AG04449 (cell line): ENCODE data around the gene PDE7B.

ENCODE experiments used
- CTCF ChIA-PET: fragments of 350-600 bp; formaldehyde crosslinking; extraction: SDS; loops from one replicate; lab custom pipeline; 2021; ENCODE audit warnings: antibody characterized with exemption; lab: Yijun Ruan, JAX
- POLR2A ChIA-PET: fragments of 400-600, 350-600 bp; formaldehyde crosslinking; extraction: SDS; loops from one replicate; lab custom pipeline; 2020; ENCODE audit warnings: antibody characterized with exemption, inconsistent platforms; lab: Yijun Ruan, JAX
- DNase-seq: peaks from one replicate; pipeline ENCODE4 v3.0.0-alpha.2; 2010; ENCODE audit warnings: low read depth, low spot score
- H3K4me3 ChIP-seq: 2 replicates; pipeline ENCODE4 v1.5.1; 2011; ENCODE audit warnings: low read depth, mild to moderate bottlenecking, control low read depth, low read length
- CTCF ChIP-seq: IDR thresholded peaks from one replicate; pipeline ENCODE4 v1.5.1; 2011; ENCODE audit warnings: mild to moderate bottlenecking, moderate library complexity, low read length, control low read depth, inconsistent platforms; ENCODE audit not compliant: insufficient read depth; ENCODE audit errors: missing control alignments

The PDE7B gene

DNA sequence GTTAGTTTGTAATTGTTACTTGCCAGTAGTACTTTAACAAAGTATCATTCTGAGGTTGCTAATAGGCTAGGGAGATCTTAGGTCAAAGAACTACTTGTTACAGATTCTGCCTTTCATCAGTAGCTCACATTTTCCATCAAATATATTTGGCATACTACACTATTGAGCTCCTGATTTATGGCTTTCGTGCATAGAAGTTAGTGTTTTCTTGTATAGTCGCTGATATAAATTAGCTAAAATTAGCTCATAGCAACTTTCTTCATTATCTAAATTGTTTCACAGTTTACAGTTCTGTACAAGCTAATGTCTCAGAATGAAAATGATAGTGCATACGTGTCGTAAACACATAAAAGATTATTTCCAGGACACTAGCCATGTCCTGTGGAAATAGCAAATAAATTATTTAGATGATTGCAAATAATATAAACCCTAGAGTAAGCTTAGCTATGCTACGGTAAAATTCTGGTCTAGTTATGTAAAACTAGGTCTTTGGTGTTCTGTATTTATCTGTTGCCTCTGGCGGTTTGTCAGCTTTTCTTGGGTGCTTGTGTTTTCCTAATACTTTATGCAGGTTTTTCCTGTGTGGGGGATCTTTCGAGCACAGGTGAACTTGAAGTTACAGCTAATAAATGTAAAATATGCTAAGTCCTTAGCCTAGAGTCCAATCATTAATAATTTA, 15.1 kb downstream of the PDE7B start:
- ChIA-PET POLR2A (no interaction called here), CTCF (interaction anchor here (1.2 to 1.7 kb wide), 2 partner anchors 13 to 331 kb away, joined by 3 to 5 read pairs; no protein-coding TSS in a partner anchor)
- TF ChIP-seq CTCF, result no peak
- H3K4me3 ChIP-seq, result no peak overlapping the region
- DNase-seq, result no peak

DNA sequence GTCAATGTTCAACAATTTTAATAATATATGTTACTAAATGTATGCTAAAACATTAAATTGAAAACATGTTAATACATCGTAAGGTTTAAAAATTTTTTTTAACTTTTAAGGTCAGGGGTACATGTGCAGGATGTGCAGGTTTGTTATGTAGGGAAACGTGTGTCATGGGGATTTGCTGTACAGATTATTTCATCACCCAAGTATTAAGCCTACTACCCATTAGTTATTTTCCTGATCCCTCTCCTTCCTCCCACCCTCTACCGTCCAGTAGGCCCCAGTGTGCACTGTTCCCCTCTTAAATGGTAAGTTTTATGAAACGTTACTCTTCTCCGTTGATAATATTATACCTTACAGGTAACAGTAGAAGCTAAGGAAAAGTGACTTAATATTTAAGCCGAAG, 15.8 kb downstream of the PDE7B start:
- ChIA-PET POLR2A (no interaction called here), CTCF (interaction anchor here (1.2 kb wide), 1 partner anchor 331 kb away, joined by 3 read pairs; no protein-coding TSS in a partner anchor)
- no peak overlapping the region for H3K4me3 ChIP-seq
- no peak for DNase-seq
- TF ChIP-seq CTCF, result no peak

GRCh38 chr6:135869857-135870256, 18.4 kb downstream of the PDE7B start:
- ChIA-PET CTCF (no interaction called here), POLR2A (interaction anchor here (0.7 to 1.2 kb wide), 3 partner anchors 12 to 190 kb away, joined by 3 read pairs; no protein-coding TSS in a partner anchor)
- H3K4me3 ChIP-seq, result no peak overlapping the region
- no peak for DNase-seq
- TF ChIP-seq CTCF, result no peak

DNA sequence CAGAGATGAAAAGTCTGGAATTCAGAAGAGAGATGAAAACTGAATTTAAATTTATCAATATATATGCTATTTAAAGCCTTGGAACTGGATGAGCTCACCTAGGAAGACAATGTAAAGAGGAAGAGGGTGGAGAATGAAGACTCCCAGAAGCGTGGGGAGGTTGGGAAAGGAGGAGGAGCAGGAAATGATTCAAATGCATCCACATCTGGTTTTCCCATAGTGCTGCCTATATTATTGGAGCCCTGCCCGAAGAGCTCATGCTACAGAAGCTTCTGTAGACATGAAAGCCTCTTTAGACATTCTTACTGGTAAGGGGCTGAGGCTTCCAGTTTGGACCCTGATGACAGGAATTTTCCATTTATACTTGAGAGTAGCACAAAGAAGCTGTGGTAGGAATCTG, 19.2 kb downstream of the PDE7B start:
- CTCF ChIA-PET, result interaction anchor here (1.4 to 1.9 kb wide), 3 partner anchors 17 to 335 kb away, joined by 3 to 6 read pairs (median 4); no protein-coding TSS in a partner anchor
- POLR2A ChIA-PET, result interaction anchor here (0.7 to 1.2 kb wide), 2 partner anchors 11 to 65 kb away, joined by 3 read pairs; no protein-coding TSS in a partner anchor
- no peak for DNase-seq

DNA sequence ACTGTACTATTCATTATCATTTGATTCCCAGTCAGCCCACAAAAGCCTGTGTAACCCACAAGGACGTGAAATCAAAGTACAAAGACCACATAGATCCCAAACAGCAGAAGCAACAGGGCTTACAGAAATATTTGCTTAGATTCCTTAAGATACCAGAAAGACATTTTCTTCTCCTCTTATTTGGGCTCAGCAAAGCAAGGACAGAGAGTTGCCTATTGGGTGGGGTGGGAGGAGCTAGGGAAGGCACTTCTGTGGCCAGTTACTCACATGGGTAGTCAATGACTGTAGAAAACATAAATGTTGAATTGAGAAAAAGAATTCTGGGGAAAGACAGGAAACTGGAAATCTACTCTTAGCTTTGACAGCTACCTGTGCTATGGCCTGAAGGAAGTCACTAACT, 19.8 kb downstream of the PDE7B start:
- DNase-seq, result peak; percentile 36
- CTCF ChIA-PET, result interaction anchor here (1.4 to 1.9 kb wide), 3 partner anchors 18 to 335 kb away, joined by 3 to 6 read pairs (median 4); no protein-coding TSS in a partner anchor
- no peak overlapping the region for H3K4me3 ChIP-seq
- no peak for TF ChIP-seq CTCF
- POLR2A ChIA-PET, result no interaction called here

More for the DNA sequence above, 19.2 kb downstream of the PDE7B start:
- TF ChIP-seq CTCF, result no peak
- no peak overlapping the region for H3K4me3 ChIP-seq

DNA sequence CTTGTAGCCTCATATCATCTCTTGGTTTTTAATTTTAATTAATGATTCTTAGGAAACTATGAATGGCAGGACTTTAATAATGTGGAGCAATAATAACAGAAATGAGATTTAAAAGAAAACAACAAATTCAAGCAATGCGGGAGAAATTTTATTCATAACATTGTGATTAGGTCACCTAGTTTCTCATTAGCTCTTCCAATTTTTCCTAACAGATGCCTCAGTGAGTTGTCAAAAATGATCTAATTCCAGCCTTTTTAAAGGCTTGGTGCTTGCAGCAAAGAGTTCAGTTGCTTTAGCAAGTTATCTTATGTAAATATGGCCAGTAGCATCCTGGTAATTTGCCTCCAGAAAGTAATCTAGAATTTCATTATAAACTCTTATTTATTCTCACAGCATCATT, 20.4 kb downstream of the PDE7B start:
- DNase-seq, result peak; percentile 46
- POLR2A ChIA-PET, result no interaction called here
- H3K4me3 ChIP-seq, result no peak overlapping the region
- CTCF ChIA-PET, result interaction anchor here (1.4 to 1.9 kb wide), 2 partner anchors 166 to 336 kb away, joined by 4 to 6 read pairs; no protein-coding TSS in a partner anchor
- no peak for TF ChIP-seq CTCF
